NCI-H510A treated with DMSO at 0.1 percent for 48 hours (cell line): ENCODE results near the gene MAGIX.
"Not testable (repeated sequence)": the region's sequence is repeated elsewhere in the genome, so short reads cannot be mapped to it uniquely, and the experiment has no call there.

Source experiments
- DNase-seq: peaks from one replicate; lab custom pipeline; 2025; lab: John Stamatoyannopoulos, UW

MAGIX gene

GRCh38 chrX:49162620-49163019 lies at the start of gene MAGIX:
TSS of gene MAGIX (plus strand) at chrX:49162758. CDS start at chrX:49162890, 132 bp downstream.
- no peak for DNase-seq

GRCh38 chrX:49116076-49116475 lies 46.5 kb upstream of the MAGIX start:
- DNase-seq: no peak

- no peak for DNase-seq
Observed at GRCh38 chrX:49116716-49117115, 45.8 kb upstream of the MAGIX start.

- DNase-seq: no peak
Observed at GRCh38 chrX:49117581-49117980, 45.0 kb upstream of the MAGIX start.

- no peak for DNase-seq
Observed at GRCh38 chrX:49120091-49120490, 42.5 kb upstream of the MAGIX start.

- DNase-seq: no peak
Observed at GRCh38 chrX:49122499-49122898, 40.1 kb upstream of the MAGIX start.

- not testable (repeated sequence) for DNase-seq
Observed at GRCh38 chrX:49127742-49128258, 34.8 kb upstream of the MAGIX start.

- no peak for DNase-seq
Observed at GRCh38 chrX:49129427-49129826, 33.1 kb upstream of the MAGIX start.

GRCh38 chrX:49132275-49132674 lies 30.3 kb upstream of the MAGIX start:
- not testable (repeated sequence) for DNase-seq

GRCh38 chrX:49133759-49134158 lies 28.8 kb upstream of the MAGIX start:
- no peak for DNase-seq

GRCh38 chrX:49137492-49137891 lies 25.1 kb upstream of the MAGIX start:
- no peak for DNase-seq

GRCh38 chrX:49139713-49140112 lies 22.8 kb upstream of the MAGIX start:
- no peak for DNase-seq

GRCh38 chrX:49142264-49142663 lies 20.3 kb upstream of the MAGIX start:
- DNase-seq: not testable (repeated sequence)

- DNase-seq: not testable (repeated sequence)
Observed at GRCh38 chrX:49143154-49143553, 19.4 kb upstream of the MAGIX start.

- no peak for DNase-seq
Observed at GRCh38 chrX:49147282-49147681, 15.3 kb upstream of the MAGIX start.

- no peak for DNase-seq
Observed at GRCh38 chrX:49147936-49148335, 14.6 kb upstream of the MAGIX start.

GRCh38 chrX:49148390-49149100 lies 14.0 kb upstream of the MAGIX start:
- not testable (repeated sequence) for DNase-seq

- not testable (repeated sequence) for DNase-seq
Observed at GRCh38 chrX:49149291-49149690, 13.3 kb upstream of the MAGIX start.

GRCh38 chrX:49153467-49153866 lies 9.1 kb upstream of the MAGIX start:
- no peak for DNase-seq

GRCh38 chrX:49155243-49155899 lies 7.2 kb upstream of the MAGIX start:
- peak; percentile 56 for DNase-seq

- peak; percentile 60 for DNase-seq
Observed at GRCh38 chrX:49155900-49156837, 6.4 kb upstream of the MAGIX start.

GRCh38 chrX:49157194-49157593 lies 5.4 kb upstream of the MAGIX start:
- no peak for DNase-seq
